Measurements from ENCODE around the gene RNFT2.

RNFT2 gene

DNA sequence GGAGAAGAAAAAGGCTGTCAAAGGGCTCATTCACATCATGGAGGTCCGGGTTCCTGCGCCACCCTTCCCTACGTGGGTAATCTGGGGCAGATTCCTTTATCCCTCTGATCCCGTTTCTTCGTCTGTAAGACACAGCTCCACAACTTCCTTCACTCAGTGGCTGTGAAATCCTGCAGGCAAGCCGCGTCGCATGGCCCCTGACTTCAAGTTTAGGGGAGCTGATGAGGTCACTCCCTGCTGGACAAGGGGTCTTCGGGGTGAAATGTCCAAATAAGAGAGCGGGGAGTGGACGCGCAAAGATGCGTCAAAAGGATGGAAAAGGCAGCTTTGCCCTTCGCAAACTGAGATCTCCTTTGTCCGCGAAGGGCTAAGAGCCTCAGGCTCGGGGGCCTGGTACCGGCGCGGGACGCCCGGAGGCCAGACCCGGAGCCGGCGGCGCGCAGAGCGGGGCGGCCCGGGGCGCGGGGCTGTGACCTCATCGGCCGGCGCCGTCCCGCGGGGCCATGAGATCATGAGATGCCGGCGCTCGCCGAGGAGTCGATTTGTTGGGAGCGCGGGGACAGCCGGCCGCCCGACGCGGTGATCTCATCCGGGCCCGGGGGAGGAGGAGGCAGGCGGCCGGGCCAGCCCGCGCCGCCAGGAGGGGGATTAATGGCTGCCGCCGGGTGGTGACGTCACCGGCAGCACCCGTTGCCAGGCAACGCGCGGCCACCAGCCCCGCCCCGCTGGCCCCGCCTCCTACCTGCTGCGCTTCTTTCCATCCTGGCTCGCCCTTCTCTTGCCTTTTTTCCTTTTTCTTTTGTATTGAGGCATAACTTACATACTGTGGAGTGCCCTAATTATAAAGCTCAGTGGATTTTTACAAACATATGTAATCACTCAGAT lies 81.1 kb downstream of the RNFT2 start:
- Histone ChIP-seq H3K36me3 (no peaks in the 10 kb centered on the region), H3K9me3 (no peaks in the 10 kb centered on the region), H3K27me3 (no peaks in the 10 kb centered on the region), H3K4me1 (peaks cover 4% of the 10 kb centered on the region; the same call in 1 of the 2 replicates), H3K4me3 (ENCODE audit: low read depth, low read length) (peak overlapping the region; percentile 97)
- peak; percentile 96 for DNase-seq
- TF ChIP-seq, protein P1, sequence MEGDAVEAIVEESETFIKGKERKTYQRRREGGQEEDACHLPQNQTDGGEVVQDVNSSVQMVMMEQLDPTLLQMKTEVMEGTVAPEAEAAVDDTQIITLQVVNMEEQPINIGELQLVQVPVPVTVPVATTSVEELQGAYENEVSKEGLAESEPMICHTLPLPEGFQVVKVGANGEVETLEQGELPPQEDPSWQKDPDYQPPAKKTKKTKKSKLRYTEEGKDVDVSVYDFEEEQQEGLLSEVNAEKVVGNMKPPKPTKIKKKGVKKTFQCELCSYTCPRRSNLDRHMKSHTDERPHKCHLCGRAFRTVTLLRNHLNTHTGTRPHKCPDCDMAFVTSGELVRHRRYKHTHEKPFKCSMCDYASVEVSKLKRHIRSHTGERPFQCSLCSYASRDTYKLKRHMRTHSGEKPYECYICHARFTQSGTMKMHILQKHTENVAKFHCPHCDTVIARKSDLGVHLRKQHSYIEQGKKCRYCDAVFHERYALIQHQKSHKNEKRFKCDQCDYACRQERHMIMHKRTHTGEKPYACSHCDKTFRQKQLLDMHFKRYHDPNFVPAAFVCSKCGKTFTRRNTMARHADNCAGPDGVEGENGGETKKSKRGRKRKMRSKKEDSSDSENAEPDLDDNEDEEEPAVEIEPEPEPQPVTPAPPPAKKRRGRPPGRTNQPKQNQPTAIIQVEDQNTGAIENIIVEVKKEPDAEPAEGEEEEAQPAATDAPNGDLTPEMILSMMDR (IDR thresholded peaks at IDR 0.05; ENCODE audit: low read depth, low read length) = no peak

DNA sequence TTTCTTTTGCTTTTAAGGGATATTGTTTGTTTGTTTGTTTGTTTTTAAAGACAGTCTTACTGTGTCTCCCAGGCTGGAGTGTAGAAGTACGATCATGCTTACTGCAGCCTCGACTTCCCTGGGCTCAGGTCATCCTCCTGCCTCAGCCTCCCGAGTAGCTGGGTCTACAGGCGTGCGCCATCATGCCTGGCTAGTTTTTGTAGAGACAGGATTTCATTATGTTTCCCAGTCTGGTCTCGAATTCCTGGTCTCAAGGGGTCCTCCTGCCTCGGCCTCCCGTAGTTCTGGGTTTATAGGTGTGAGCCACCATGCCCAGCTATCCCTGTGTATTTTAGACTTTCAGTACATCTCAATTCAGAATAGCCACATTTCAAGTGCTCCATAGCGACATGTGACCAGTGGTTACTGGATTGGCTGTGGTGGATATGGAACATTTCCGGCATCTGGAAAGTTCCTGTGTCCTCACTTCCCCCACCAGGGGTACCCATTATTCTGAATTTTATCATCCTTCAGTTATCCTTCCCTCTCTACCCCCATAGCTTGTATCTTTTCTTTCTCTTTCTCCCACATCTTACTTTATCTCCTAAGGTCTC lies 82.0 kb downstream of the RNFT2 start:
- no peak for DNase-seq
- peaks cover 4% of the 10 kb centered on the region; the same call in 1 of the 2 replicates for H3K4me1 ChIP-seq
- no peaks in the 10 kb centered on the region for H3K9me3 ChIP-seq
- H3K4me3 ChIP-seq (ENCODE audit: low read depth, low read length) = no peak overlapping the region
- no peaks in the 10 kb centered on the region for H3K27me3 ChIP-seq
- TF ChIP-seq, protein P1 (IDR thresholded peaks at IDR 0.05; ENCODE audit: low read depth, low read length) = no peak
- H3K36me3 ChIP-seq = no peaks in the 10 kb centered on the region

DNA sequence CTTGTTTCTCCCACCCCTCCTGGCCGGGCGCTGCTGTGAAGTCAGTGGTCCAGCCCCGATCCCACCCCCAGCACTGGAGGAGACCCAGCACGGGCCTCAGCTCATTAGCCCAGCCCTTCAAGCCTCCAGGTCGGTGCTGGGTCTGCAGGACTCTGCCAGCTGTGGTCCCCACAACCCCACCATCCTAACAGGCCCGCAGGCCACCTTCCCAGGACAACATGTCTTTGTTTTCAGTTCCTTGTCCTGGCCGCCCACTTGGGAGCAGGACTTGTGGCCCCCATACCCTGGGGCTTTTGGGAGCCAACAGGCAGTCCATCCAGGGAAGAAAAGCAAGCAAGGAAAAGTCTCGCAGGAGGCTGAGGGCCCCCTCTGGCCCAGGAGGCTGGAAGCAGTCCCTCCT lies 83.2 kb downstream of the RNFT2 start:
- no peaks in the 10 kb centered on the region for H3K9me3 ChIP-seq
- no peak for DNase-seq
- H3K27me3 ChIP-seq = no peaks in the 10 kb centered on the region
- no peak overlapping the region for H3K4me3 ChIP-seq (ENCODE audit: low read depth, low read length)
- no peaks in the 10 kb centered on the region for H3K36me3 ChIP-seq
- H3K4me1 ChIP-seq = peaks cover 4% of the 10 kb centered on the region; the same call in 1 of the 2 replicates
- TF ChIP-seq, protein P1 (IDR thresholded peaks at IDR 0.05; ENCODE audit: low read depth, low read length) = no peak

DNA sequence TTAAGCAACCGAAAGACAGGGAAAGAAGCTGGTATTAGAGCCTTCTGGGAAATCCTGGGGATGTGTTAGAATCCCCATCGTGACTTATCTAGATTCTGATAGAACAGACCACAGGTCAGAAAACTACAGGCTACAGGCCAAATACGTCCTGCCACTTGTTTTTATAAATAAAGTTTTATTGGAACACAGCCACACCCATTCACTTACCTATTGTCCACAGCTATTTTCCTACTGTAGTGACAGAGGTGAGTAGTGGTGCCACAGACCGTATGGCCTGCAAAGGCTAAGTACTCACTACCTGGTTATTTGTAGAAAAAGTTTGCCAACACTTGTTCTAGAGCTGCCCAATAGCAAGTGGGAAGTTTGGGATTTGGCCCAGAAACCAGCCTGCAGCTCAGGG lies 89.3 kb downstream of the RNFT2 start:
- Histone ChIP-seq H3K9me3 (no peaks in the 10 kb centered on the region), H3K27me3 (no peaks in the 10 kb centered on the region), H3K36me3 (no peaks in the 10 kb centered on the region), H3K4me1 (no peaks in the 10 kb centered on the region), H3K4me3 (ENCODE audit: low read depth, low read length) (no peak overlapping the region)
- TF ChIP-seq, protein P1 (IDR thresholded peaks at IDR 0.05; ENCODE audit: low read depth, low read length) = no peak
- DNase-seq = no peak

DNA sequence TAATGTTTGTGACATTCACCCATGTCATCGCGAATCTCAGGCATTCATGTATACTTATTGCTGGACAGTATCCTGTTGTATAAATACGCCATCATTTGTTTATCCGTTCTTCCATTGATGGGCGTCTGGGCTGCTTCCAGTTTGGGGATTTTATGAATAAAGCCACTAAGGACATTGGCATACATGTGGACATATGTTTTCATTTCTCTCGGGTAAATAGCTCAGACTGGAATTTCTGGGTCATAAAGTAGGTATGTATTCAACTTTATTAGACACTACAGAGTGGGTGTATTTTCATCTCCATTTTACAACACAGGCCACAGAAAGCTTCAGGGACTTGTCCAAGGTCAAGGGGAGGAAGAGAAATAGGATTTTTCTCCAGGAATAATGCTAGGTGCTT lies 94.2 kb downstream of the RNFT2 start:
- Histone ChIP-seq H3K4me1 (no peaks in the 10 kb centered on the region), H3K9me3 (no peaks in the 10 kb centered on the region), H3K27me3 (no peaks in the 10 kb centered on the region), H3K4me3 (ENCODE audit: low read depth, low read length) (no peak overlapping the region), H3K36me3 (peaks cover 8% of the 10 kb centered on the region)
- DNase-seq = no peak
- TF ChIP-seq, protein P1 (IDR thresholded peaks at IDR 0.05; ENCODE audit: low read depth, low read length) = no peak

DNA sequence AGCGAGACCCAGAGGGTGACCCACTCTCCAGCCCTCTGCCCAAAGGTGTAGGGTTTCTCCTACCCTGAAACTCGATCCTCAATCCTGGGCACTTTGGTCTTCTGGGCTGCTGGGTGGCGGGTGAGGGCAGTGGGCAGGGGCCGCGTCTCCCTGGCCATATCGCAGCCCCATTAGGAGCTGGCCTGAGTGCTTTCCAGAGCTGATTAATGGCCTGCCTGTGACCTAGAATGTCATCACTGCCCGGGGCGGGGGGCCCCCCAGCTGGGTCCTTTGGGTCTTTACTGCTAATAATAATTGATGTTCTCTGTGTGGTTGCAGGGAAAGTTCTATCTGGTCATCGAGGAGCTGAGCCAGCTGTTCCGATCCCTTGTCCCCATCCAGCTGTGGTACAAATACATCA lies 95.4 kb downstream of the RNFT2 start:
- Histone ChIP-seq H3K4me1 (no peaks in the 10 kb centered on the region), H3K4me3 (ENCODE audit: low read depth, low read length) (no peak overlapping the region), H3K36me3 (peaks cover 8% of the 10 kb centered on the region), H3K27me3 (no peaks in the 10 kb centered on the region), H3K9me3 (no peaks in the 10 kb centered on the region)
- TF ChIP-seq, protein P1 (IDR thresholded peaks at IDR 0.05; ENCODE audit: low read depth, low read length) = no peak
- no peak for DNase-seq

Measured in BE2C (cell line).